H9 (cell line): ENCODE results near the gene COMMD10. TPM values are rescaled to one million over a fixed set of nuclear protein-coding genes. Genes with fewer than 3 reads are reported as not detected.

Experiments
- DNase-seq: peaks from one replicate; pipeline ENCODE4 v3.0.0-alpha.2; 2017
- H2AFZ ChIP-seq: one replicate; pipeline ENCODE4 v1.6.1; 2013; ENCODE audit warnings: mild to moderate bottlenecking, low read length, control low read depth, moderate library complexity
- H2AK5ac ChIP-seq: 2 replicates; pipeline ENCODE4 v1.6.1; 2013; ENCODE audit warnings: low read length, control low read depth, mixed read lengths; ENCODE audit not compliant: insufficient read length
- H2BK120ac ChIP-seq: one replicate; pipeline ENCODE4 v1.6.1; 2013; ENCODE audit warnings: low read depth, mild to moderate bottlenecking, low read length, control low read depth, inconsistent platforms; ENCODE audit not compliant: poor library complexity, severe bottlenecking
- H2BK12ac ChIP-seq: 2 replicates; pipeline ENCODE4 v1.6.1; 2013; ENCODE audit warnings: low read length, control low read depth, mixed read lengths, low read depth; ENCODE audit not compliant: insufficient read length
- H2BK15ac ChIP-seq: 2 replicates; pipeline ENCODE4 v1.6.1; 2013; ENCODE audit warnings: low read depth, low read length, control low read depth
- H2BK20ac ChIP-seq: one replicate; pipeline ENCODE4 v1.6.1; 2013; ENCODE audit warnings: low read depth, mild to moderate bottlenecking, low read length, control low read depth, inconsistent platforms; ENCODE audit not compliant: poor library complexity, severe bottlenecking
- H2BK5ac ChIP-seq: 2 replicates; pipeline ENCODE4 v1.6.1; 2013; ENCODE audit warnings: low read length, control low read depth, mixed read lengths; ENCODE audit not compliant: insufficient read length
- H3K14ac ChIP-seq: 2 replicates; pipeline ENCODE4 v1.6.1; 2013; ENCODE audit warnings: low read length, control low read depth; ENCODE audit not compliant: insufficient read depth
- H3K18ac ChIP-seq: 2 replicates; pipeline ENCODE4 v1.6.1; 2013; ENCODE audit warnings: low read depth, mild to moderate bottlenecking, mixed read lengths, low read length, control low read depth; ENCODE audit not compliant: insufficient read length
- H3K23ac ChIP-seq: 2 replicates; pipeline ENCODE4 v1.6.1; 2013; ENCODE audit warnings: low read length, control low read depth, mixed read lengths, low read depth; ENCODE audit not compliant: insufficient read length
- H3K23me2 ChIP-seq: 2 replicates; pipeline ENCODE4 v1.6.1; 2013; ENCODE audit warnings: low read depth, mild to moderate bottlenecking, mixed read lengths, low read length, control low read depth; ENCODE audit not compliant: insufficient read length, poor library complexity, severe bottlenecking
- H3K27ac ChIP-seq: 2 replicates; pipeline ENCODE4 v1.5.1; 2013; ENCODE audit warnings: low read length, control low read depth, mixed read lengths, low read depth; ENCODE audit not compliant: insufficient read length
- H3K27me3 ChIP-seq: 2 replicates; pipeline ENCODE4 v1.6.1; 2013; ENCODE audit warnings: low read length, control low read depth, inconsistent platforms; ENCODE audit not compliant: insufficient read depth
- H3K4ac ChIP-seq: 2 replicates; pipeline ENCODE4 v1.6.1; 2013; ENCODE audit warnings: low read depth, mild to moderate bottlenecking, control low read depth, inconsistent platforms, low read length, moderate library complexity
- H3K4me1 ChIP-seq: 2 replicates; pipeline ENCODE4 v1.6.1; 2013; ENCODE audit warnings: low read length, control low read depth, inconsistent platforms; ENCODE audit not compliant: insufficient read depth
- H3K4me2 ChIP-seq: 2 replicates; pipeline ENCODE4 v1.6.1; 2013; ENCODE audit warnings: low read length, control low read depth, mixed read lengths; ENCODE audit not compliant: insufficient read length, insufficient read depth
- H3K56ac ChIP-seq: 2 replicates; pipeline ENCODE4 v1.6.1; 2013; ENCODE audit warnings: low read depth, mild to moderate bottlenecking, mixed read lengths, low read length, control low read depth; ENCODE audit not compliant: insufficient read length
- H3K79me1 ChIP-seq: 2 replicates; pipeline ENCODE4 v1.6.1; 2013; ENCODE audit warnings: low read depth, mild to moderate bottlenecking, moderate library complexity, low read length, control low read depth, inconsistent platforms; ENCODE audit not compliant: insufficient read depth, poor library complexity, severe bottlenecking
- H3K79me2 ChIP-seq: 2 replicates; pipeline ENCODE4 v1.6.1; 2013; ENCODE audit warnings: low read length, control low read depth, inconsistent platforms; ENCODE audit not compliant: insufficient read depth
- H3K9ac ChIP-seq: 2 replicates; pipeline ENCODE4 v1.6.1; 2013; ENCODE audit warnings: low read length, control low read depth, mixed read lengths; ENCODE audit not compliant: insufficient read length; ENCODE audit errors: extremely low read depth
- H3K9me3 ChIP-seq: one replicate; pipeline ENCODE4 v1.6.1; 2013; ENCODE audit warnings: low read depth, low read length, inconsistent platforms; ENCODE audit not compliant: control insufficient read depth
- H3T11ph ChIP-seq: one replicate; pipeline ENCODE4 v1.6.1; 2013; ENCODE audit warnings: mild to moderate bottlenecking, low read length, control low read depth, inconsistent platforms
- H4K20me1 ChIP-seq: one replicate; pipeline ENCODE4 v1.6.1; 2013; ENCODE audit not compliant: control insufficient read depth, insufficient read length, insufficient read depth
- H4K5ac ChIP-seq: 2 replicates; pipeline ENCODE4 v1.6.1; 2013; ENCODE audit warnings: low read depth, mild to moderate bottlenecking, mixed read lengths, low read length, control low read depth; ENCODE audit not compliant: insufficient read length
- H4K8ac ChIP-seq: replicated peaks from 2 replicates; pipeline ENCODE4 v1.6.1; 2013; ENCODE audit warnings: low read length, control low read depth, mixed read lengths, low read depth; ENCODE audit not compliant: insufficient read length
- H4K91ac ChIP-seq: 2 replicates; pipeline ENCODE4 v1.6.1; 2013; ENCODE audit warnings: low read depth, mild to moderate bottlenecking, moderate library complexity, mixed read lengths, low read length, control low read depth; ENCODE audit not compliant: insufficient read length
- H3K27ac Mint-ChIP-seq, 3 experiments: 2 replicates in 2 of 3; 3 replicates in 1 of 3; pipeline ENCODE4 v1.8.0; 2020 to 2021; ENCODE audit warnings: mixed read lengths in 3 of 3, mild to moderate bottlenecking in 1 of 3, moderate library complexity in 1 of 3
- H3K27me3 Mint-ChIP-seq: 2 replicates; pipeline ENCODE4 v1.8.0; 2021; ENCODE audit warnings: low read depth, mild to moderate bottlenecking, moderate library complexity, mixed read lengths
- H3K36me3 Mint-ChIP-seq, 3 experiments: 2 replicates in 2 of 3; 3 replicates in 1 of 3; pipeline ENCODE4 v1.8.0; 2020 to 2021; ENCODE audit warnings: low read depth in 3 of 3, mixed read lengths in 3 of 3; ENCODE audit not compliant: insufficient read depth in 1 of 3
- H3K4me1 Mint-ChIP-seq, 2 experiments: 2 replicates each; pipeline ENCODE4 v1.8.0; 2020; ENCODE audit warnings: mixed read lengths in 2 of 2
- H3K4me3 Mint-ChIP-seq, 2 experiments: 2 replicates in 1 of 2; 3 replicates in 1 of 2; pipeline ENCODE4 v1.8.0; 2020 to 2021; ENCODE audit warnings: mild to moderate bottlenecking in 2 of 2, mixed read lengths in 2 of 2, moderate library complexity in 1 of 2
- H3K9me3 Mint-ChIP-seq, 2 experiments: 2 replicates in 1 of 2; 3 replicates in 1 of 2; pipeline ENCODE4 v1.8.0; 2020; ENCODE audit warnings: mild to moderate bottlenecking in 2 of 2, mixed read lengths in 2 of 2, moderate library complexity in 1 of 2
- CTCF ChIP-seq: fragments of 200-600 bp; sonication (generic); conservative IDR thresholded peaks from 3 replicates; pipeline ENCODE4 v1.8.0; 2021; ENCODE audit warnings: antibody characterized with exemption, mild to moderate bottlenecking
- WGBS: extraction: QIAGEN DNeasy Blood & Tissue Kit; methylation state at CpG from one replicate; pipeline ENCODE4 v1.1.7; 2013; ENCODE audit warnings: missing lambda C conversion rate, low lambda C conversion rate, mixed read lengths; ENCODE audit not compliant: insufficient read length; ENCODE audit errors: extremely low coverage; 5-methylcytosine and 5-hydroxymethylcytosine counted together
- total RNA-seq: library from RNA; stranded (reverse); gene quantifications from 2 replicates; pipeline ENCODE4 v1.2.1, GENCODE V29; 2021

The COMMD10 gene
- total RNA-seq, 1 experiment from 2014 or later: 33.9 TPM

- Histone ChIP-seq H2BK20ac (no peak overlapping the region), H4K5ac (no peak overlapping the region), H3K9ac (no peak overlapping the region), H3K27me3 (no peaks in the 10 kb centered on the region), H3K4ac (no peak overlapping the region), H2BK120ac (no peak overlapping the region), H3K79me2 (no peaks in the 10 kb centered on the region), H2BK15ac (no peak overlapping the region), H3K27ac (no peak overlapping the region), H3K4me2 (no peak overlapping the region), H3K14ac (no peak overlapping the region), H4K91ac (no peak overlapping the region), H4K20me1 (no peaks in the 10 kb centered on the region), H3T11ph (no peak overlapping the region), H3K9me3 (no peaks in the 10 kb centered on the region), H2BK12ac (no peak overlapping the region), H2AK5ac (no peak overlapping the region), H3K79me1 (no peaks in the 10 kb centered on the region), H2BK5ac (no peak overlapping the region), H3K18ac (no peak overlapping the region), H3K23me2 (no peaks in the 10 kb centered on the region), H3K4me1 (no peaks in the 10 kb centered on the region), H4K8ac (no peak overlapping the region), H3K56ac (no peak overlapping the region), H2AFZ (no peak overlapping the region), H3K23ac (no peak overlapping the region)
- TF ChIP-seq CTCF: no peak
- Mint-ChIP-seq H3K36me3 (peaks cover 0 to 4% (median 2%) of the 10 kb centered on the region in 3 experiments; a peak in 4 of 7 replicates), H3K27ac (no peak overlapping the region), H3K9me3 (peaks cover 3 to 10% of the 10 kb centered on the region in 2 experiments; a peak in 4 of 5 replicates), H3K27me3 (no peaks in the 10 kb centered on the region), H3K4me1 (no peaks in the 10 kb centered on the region), H3K4me3 (no peak overlapping the region)
- no peak for DNase-seq
- no CpG with 5 or more reads among the region's 5 CpGs for WGBS
These were observed 195.5 kb downstream of the COMMD10 start for GRCh38 chr5:116280149-116280803.
